ENCODE results near the gene AGO3.
A peak's percentile ranks its signal among the peaks of the same experiment; 100 is the strongest.

AGO3 gene

GRCh38 chr1:36084497-36085115, 153.7 kb downstream of the AGO3 start:
- no peak for DNase-seq

GRCh38 chr1:36085126-36085525, 154.2 kb downstream of the AGO3 start:
- DNase-seq: no peak

DNA sequence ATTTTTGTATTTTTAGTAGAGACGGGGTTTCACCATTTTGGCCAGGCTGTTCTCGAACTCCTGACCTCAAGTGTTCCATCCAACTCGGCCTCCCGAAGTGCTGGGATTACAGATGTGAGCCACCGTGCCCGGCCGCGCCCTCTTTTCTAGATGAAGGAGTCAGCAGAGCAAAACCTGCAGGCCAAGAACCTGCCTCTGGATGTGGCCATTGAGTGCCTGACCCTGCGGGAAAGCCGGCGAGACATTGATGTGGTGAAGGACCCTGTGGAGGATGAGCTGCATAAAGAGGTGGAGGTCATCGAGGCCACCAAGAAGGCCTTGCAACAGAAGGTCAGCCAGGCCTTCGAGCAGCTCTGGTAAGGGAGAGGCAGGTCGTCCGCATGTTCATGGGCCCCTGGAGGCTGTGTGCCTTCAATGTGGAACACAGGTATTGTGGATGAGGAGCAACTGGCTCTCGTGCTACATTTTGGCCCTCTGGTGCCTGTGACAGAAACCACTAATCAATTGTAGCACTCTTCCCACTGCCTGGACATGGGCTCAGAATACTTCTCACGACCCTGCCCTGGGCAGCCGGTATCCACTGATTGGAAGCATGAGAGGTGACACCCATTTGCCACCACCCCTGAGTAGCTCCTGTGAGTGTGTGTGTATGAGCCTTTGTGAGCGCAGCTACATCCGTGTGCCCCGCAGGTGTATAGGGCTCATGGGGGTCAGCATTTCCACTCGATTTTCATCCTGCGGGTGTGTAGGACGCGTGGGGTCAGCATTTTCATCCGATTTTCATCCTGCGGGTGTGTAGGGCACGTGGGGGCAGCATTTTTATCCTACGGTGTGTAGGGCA, 155.0 kb downstream of the AGO3 start:
- no peak for DNase-seq

DNA sequence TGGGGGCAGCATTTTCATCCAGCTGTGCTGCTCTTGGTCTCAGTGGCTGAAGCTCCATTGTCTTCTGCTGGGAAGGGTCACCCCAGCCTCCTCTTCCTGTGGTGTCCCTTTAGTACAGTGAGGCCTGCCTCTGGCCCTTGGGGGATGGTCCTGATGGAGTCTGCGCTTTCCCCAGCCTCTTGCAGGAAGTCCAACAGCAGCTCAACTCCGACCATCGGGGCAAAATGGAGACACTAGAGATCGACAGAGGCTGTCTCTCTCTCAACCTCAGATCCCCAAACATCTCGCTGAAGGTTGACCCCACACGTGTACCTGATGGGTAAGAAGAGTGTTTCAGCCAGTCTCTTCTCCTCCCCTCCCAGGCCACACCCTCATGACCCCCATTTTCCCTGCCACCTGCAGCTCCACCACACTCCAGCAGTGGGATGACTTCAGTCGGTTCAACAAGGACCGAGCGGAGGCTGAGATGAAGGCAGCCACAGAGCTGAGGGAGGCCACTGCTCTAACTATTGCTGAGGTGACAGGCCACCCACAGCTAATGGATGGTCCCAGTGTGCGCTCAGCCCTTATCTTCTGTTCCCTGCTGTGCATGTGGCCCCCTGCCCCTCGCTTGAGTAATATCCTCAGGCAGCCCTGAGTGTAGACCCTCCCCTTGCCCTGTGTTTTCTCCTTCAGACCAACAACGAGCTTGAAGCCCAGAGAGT, 155.8 kb downstream of the AGO3 start:
- no peak for DNase-seq

DNA sequence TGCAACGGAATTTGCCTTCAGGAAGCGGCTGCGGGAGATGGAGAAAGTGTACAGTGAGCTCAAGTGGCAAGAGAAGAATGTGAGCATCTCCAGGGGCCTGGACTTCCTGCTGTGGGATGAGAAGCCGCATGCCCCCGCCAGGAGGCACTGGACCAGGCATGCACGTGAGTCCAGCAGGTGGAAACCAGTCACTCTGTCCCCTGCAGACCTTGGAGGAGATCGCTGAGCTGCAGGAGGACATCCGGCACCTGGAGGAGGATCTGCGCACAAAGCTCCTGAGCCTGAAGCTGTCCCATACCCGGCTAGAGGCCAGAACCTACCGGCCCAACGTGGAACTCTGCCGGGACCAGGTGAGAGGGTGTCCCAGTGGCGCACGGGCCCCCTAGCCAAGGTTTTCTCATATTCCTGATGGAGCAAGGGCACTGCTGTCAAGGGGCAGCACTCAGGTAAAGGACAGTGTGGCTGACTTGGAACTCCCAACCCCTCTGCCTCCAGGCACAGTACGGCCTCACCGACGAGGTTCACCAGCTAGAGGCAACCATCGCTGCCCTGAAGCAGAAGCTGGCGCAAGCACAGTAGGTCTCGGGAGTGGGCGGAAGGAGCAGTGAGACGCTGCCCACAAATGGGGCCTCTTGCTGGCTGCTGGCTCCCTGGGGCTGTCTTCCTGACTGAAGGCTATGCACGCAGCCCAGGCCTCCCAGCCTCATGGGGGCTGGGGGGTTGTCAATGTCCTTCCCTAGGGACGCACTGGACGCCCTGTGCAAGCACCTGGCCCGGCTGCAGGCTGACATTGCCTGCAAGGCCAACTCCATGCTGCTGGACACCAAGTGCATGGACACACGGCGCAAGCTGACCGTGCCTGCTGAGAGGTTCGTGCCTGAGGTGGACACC, 156.6 kb downstream of the AGO3 start:
- DNase-seq: no peak

DNA sequence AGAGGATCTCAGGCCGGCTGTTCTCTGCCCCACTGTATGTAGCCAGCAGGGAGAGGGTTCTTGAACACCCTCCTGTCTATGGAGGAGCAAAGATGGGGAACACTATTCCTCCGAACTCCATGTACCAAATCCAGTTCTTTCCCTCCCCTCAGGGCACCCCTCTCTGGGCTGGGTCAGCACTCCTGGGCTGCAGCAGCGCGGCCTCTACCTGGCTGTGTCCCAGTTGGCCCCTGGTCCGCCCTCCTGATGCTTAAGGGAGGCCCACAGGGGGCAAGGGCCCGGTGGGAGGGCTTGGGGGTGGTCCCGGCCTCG, 157.3 kb downstream of the AGO3 start:
- DNase-seq: no peak

DNA sequence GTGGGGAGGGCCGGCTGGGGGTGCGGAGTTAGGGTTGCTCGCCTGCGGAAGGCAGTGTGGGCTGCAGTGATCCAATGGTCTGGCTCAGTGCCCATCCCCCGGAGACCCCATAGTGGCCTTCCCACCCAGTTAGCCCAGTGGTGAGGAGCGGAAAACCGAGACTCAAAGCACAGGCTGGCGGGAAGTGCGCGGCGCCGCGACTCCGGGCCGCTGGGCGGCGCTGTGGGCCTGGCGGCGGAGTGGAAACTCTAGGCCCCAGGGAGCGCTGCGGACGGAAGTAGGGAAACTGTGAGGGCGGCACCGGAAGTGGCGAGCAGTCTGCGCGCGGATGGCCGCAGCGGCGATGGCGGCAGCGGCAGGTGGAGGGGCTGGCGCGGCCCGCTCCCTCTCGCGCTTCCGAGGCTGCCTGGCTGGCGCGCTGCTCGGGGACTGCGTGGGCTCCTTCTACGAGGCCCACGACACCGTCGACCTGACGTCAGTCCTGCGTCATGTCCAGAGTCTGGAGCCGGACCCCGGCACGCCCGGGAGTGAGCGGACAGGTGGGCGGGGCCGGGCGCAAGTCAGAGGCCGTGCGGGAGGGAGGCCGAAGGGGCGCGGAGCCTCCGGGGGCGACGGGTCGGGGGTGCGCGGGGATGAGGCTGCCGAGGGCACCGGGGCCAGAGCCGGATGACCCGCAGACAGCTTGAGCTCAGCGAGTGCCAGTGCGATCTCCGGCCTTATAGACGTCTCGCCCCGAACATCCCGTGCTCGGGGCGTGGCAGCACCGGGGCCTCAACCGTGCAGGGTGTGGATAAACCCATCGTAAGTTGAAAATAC, 157.9 kb downstream of the AGO3 start, which contains the start of gene ADPRS:
Gene ADPRS, plus strand, starts transcription at position 316 of the 816 bp plus-strand sequence. Its CDS starts 13 bp downstream, at position 329.
- DNase-seq: peak; percentile 92

- DNase-seq: no peak
Measured at GRCh38 chr1:36089393-36090121, 158.7 kb downstream of the AGO3 start.

- DNase-seq: no peak
Measured at GRCh38 chr1:36091141-36091540, 160.2 kb downstream of the AGO3 start.

DNA sequence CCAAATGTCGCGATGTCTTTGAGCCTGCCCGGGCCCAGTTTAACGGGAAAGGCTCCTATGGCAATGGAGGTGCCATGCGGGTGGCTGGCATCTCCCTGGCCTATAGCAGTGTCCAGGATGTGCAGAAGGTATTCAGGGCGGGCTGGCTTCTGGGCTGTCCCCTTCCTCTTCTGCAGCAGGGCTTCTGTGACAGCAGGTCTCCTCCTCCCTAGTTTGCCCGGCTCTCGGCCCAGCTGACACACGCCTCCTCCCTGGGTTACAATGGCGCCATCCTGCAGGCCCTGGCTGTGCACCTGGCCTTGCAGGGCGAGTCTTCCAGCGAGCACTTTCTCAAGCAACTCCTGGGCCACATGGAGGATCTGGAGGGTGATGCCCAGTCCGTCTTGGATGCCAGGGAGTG, 160.8 kb downstream of the AGO3 start:
- DNase-seq: no peak

DNA sequence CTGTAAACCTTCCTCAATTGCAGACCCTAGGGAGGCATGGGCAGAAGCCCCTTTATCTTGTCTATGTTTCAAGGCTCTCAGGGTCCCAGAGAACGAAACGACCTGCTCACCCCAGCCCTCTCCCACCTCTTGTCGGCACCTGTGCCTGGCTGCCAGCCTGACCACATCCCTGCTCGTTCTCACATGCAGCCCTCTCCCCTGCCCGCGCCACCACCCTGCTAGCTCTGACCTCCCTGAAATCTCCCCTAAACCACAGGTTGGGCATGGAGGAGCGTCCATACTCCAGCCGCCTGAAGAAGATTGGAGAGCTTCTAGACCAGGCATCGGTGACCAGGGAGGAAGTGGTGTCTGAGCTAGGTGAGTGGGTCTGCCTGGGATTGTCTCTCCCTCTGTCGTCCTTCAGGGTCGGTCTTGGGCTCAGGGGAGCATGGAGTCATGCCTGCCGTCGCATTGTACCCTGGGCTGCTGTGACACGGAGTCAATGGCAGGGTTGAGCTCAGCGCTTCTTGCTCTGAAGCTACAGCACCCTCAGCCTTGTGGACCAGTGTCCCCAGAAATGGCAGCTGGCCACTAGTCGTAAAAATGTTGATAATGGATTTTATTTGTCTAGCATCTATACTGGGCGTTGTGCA, 161.4 kb downstream of the AGO3 start:
- no peak for DNase-seq

GRCh38 chr1:36092798-36093185, 161.9 kb downstream of the AGO3 start:
- DNase-seq: no peak

- no peak for DNase-seq
Measured at GRCh38 chr1:36093226-36093625, 162.3 kb downstream of the AGO3 start.

DNA sequence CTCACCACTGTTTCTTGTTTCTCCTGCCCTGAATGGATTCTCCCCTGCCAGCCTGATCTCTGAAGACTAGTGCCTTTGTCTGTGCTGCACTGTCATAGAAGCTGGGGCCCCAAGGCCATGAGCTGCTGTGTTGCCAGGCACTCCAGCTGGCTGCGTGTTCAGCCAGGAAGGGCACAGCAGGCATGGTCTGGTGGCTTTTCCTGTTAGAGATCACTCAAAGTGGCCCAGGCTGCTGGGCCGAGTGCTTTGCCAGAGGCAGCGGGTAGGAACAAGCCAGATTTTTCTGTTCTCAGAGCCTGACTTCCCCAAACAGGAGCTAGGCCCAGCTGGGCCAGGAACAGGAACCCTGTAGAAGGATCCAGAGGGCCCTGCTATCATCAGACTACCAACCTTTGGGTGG, 163.0 kb downstream of the AGO3 start:
- no peak for DNase-seq

- no peak for DNase-seq
Measured at GRCh38 chr1:36094621-36095061, 163.7 kb downstream of the AGO3 start.

DNA sequence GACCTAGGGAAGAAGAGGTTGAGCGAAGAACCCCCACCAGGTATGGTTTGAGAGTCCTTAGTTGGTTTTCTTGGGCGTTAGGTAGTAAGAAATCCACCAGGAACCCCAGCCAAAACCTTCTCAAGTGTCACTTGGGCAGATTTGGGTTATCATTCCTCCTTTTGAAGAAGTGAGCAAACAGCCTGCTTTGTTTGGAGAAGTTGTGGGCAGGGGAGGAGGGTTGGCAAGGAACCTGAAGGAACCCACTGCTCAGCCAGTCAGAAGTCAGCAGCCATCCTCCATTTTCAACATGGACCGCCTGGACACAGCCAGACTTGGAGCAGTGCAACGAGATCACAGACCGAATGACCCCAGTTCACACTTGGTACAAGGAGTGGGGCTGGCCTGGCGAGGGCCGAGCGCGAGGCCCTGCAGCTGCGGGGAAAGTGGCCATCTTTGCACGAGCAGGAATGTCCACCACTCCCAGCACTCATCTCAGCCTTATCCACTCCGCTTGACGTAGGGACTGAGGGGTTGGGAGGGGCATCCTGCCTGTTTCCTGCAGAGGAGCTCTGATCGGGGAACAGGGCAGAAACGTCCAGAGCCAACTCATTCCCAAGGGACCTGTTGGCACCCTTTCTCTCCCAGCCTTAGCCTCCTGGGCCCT, 165.0 kb downstream of the AGO3 start:
- DNase-seq: no peak

GRCh38 chr1:36096500-36097432, 165.9 kb downstream of the AGO3 start:
- DNase-seq: no peak

- DNase-seq: no peak
Measured at GRCh38 chr1:36097693-36098585, 167.0 kb downstream of the AGO3 start.

Measured in activated naive CD4-positive, alpha-beta T cell treated with Interleukin-2 at 50 U/mL for 16 hours (primary cell).